Forelimb muscle (tissue), 1 donor: ENCODE results near the gene MAVS. TPM values are rescaled to one million over a fixed set of nuclear protein-coding genes. Genes with fewer than 3 reads are reported as not detected.

Source experiments
- DNase-seq: peaks from one replicate; pipeline ENCODE4 v3.0.0-alpha.2; 2013; ENCODE audit warnings: low read depth
- polyA plus RNA-seq: library from polyadenylated mRNA; unstranded; fragments of 120-200 nt; gene quantifications from one replicate; pipeline ENCODE4 v1.2.1, GENCODE V29; 2013; ENCODE audit not compliant: insufficient read length

MAVS gene
- 22.8 TPM for polyA plus RNA-seq

GRCh38 chr20:3846740-3847428, at the start of gene MAVS:
TSS of gene MAVS (plus strand) at chr20:3846834. CDS start at chr20:3854625, 7,791 bp downstream.
- peak; percentile 38 for DNase-seq

- DNase-seq: no peak
Observed at GRCh38 chr20:3797226-3797545, 49.4 kb upstream of the MAVS start.

GRCh38 chr20:3797592-3798372, 48.9 kb upstream of the MAVS start:
- no peak for DNase-seq

- no peak for DNase-seq
Observed at GRCh38 chr20:3798373-3798768, 48.3 kb upstream of the MAVS start.

- no peak for DNase-seq
Observed at GRCh38 chr20:3798908-3799248, 47.8 kb upstream of the MAVS start.

GRCh38 chr20:3800256-3800877, 46.3 kb upstream of the MAVS start:
- DNase-seq: no peak

- no peak for DNase-seq
Observed at GRCh38 chr20:3800878-3801260, 45.8 kb upstream of the MAVS start.

- no peak for DNase-seq
Observed at GRCh38 chr20:3801299-3801698, 45.3 kb upstream of the MAVS start.

GRCh38 chr20:3801846-3802245, 44.8 kb upstream of the MAVS start:
- DNase-seq: no peak

GRCh38 chr20:3802524-3803239, 44.0 kb upstream of the MAVS start:
- no peak for DNase-seq

GRCh38 chr20:3803289-3803688, 43.3 kb upstream of the MAVS start:
- no peak for DNase-seq

- DNase-seq: no peak
Observed at GRCh38 chr20:3803854-3804253, 42.8 kb upstream of the MAVS start.

GRCh38 chr20:3804254-3804751, 42.3 kb upstream of the MAVS start:
- DNase-seq: no peak

- no peak for DNase-seq
Observed at GRCh38 chr20:3804781-3805180, 41.9 kb upstream of the MAVS start.

- DNase-seq: no peak
Observed at GRCh38 chr20:3808544-3808943, 38.1 kb upstream of the MAVS start.

- peak; percentile 86 for DNase-seq
Observed at GRCh38 chr20:3811467-3812258, 35.0 kb upstream of the MAVS start.

- DNase-seq: no peak
Observed at GRCh38 chr20:3812259-3812681, 34.4 kb upstream of the MAVS start.

- DNase-seq: no peak
Observed at GRCh38 chr20:3812975-3813847, 33.4 kb upstream of the MAVS start.

GRCh38 chr20:3813848-3814581, 32.6 kb upstream of the MAVS start:
- DNase-seq: no peak
